WTC11 (cell line): ENCODE results near the gene LSM11. TPM values are rescaled to one million over a fixed set of nuclear protein-coding genes. Genes with fewer than 3 reads are reported as not detected.

Experiments used
- ATAC-seq: fragments of 200-7000 bp; cut with Tn5 transposase; 2 replicates; pipeline ENCODE4 v1.10.0; 2021; ENCODE audit warnings: mild to moderate bottlenecking, moderate library complexity
- CTCF ChIA-PET: fragments of 300-600 bp; sonication (Branson Sonifier 250); formaldehyde crosslinking; loops from one replicate; lab custom pipeline; 2021; ENCODE audit warnings: antibody characterized with exemption; lab: Charles Lee
- POLR2A ChIA-PET: fragments of 350-600 bp; sonication (Branson Sonifier 250); formaldehyde crosslinking; loops from one replicate; lab custom pipeline; 2021; ENCODE audit warnings: antibody characterized with exemption; lab: Charles Lee
- DNase-seq: peaks from one replicate; pipeline ENCODE4 v3.0.0; 2021; ENCODE audit warnings: low spot score
- H3K27ac Mint-ChIP-seq: 2 replicates; pipeline ENCODE4 v1.8.0; 2021; ENCODE audit warnings: mixed read lengths
- H3K27me3 Mint-ChIP-seq: 2 replicates; pipeline ENCODE4 v1.8.0; 2021; ENCODE audit warnings: low read depth, mild to moderate bottlenecking, moderate library complexity, mixed read lengths
- H3K36me3 Mint-ChIP-seq: 2 replicates; pipeline ENCODE4 v1.8.0; 2021; ENCODE audit warnings: mixed read lengths
- H3K4me1 Mint-ChIP-seq: 2 replicates; pipeline ENCODE4 v1.8.0; 2022; ENCODE audit warnings: mixed read lengths
- H3K4me3 Mint-ChIP-seq: 2 replicates; pipeline ENCODE4 v1.8.0; 2021; ENCODE audit warnings: mild to moderate bottlenecking, moderate library complexity, mixed read lengths
- H3K9me3 Mint-ChIP-seq: 2 replicates; pipeline ENCODE4 v1.8.0; 2021; ENCODE audit warnings: mixed read lengths
- AR ChIP-seq: fragments of 250-450 bp; sonication (Bioruptor Pico); IDR thresholded peaks from 2 replicates; pipeline ENCODE4 v1.9.0; 2021; ENCODE audit warnings: mild to moderate bottlenecking
- ATF1 ChIP-seq: sonication (generic); formaldehyde crosslinking; IDR thresholded peaks from 2 replicates; pipeline ENCODE4 v1.8.1; 2023; ENCODE audit warnings: mild to moderate bottlenecking, moderate library complexity, missing genetic modification reagents
- ATF6 ChIP-seq: sonication (generic); formaldehyde crosslinking; IDR thresholded peaks from 2 replicates; pipeline ENCODE4 v1.8.1; 2023; ENCODE audit warnings: mild to moderate bottlenecking, missing genetic modification reagents
- EMX1 ChIP-seq: fragments of 250-450 bp; sonication (Bioruptor Pico); IDR thresholded peaks from 2 replicates; pipeline ENCODE4 v1.8.0; 2021; ENCODE audit warnings: mild to moderate bottlenecking
- ETV6 ChIP-seq: sonication (generic); formaldehyde crosslinking; IDR thresholded peaks from 2 replicates; pipeline ENCODE4 v1.8.1; 2022; ENCODE audit warnings: mild to moderate bottlenecking, missing genetic modification reagents
- FOXP4 ChIP-seq: sonication (generic); formaldehyde crosslinking; IDR thresholded peaks from 2 replicates; pipeline ENCODE4 v1.8.0; 2022; ENCODE audit warnings: mild to moderate bottlenecking, missing genetic modification reagents
- GABPB1 ChIP-seq: sonication (generic); formaldehyde crosslinking; IDR thresholded peaks from 2 replicates; pipeline ENCODE4 v1.8.1; 2023; ENCODE audit warnings: mild to moderate bottlenecking, missing genetic modification reagents
- GTF2I ChIP-seq: fragments of 250-450 bp; sonication (Bioruptor Pico); conservative IDR thresholded peaks from 2 replicates; pipeline ENCODE4 v1.4.0; 2021; ENCODE audit warnings: mild to moderate bottlenecking
- NFE2L1 ChIP-seq: sonication (generic); formaldehyde crosslinking; IDR thresholded peaks from 2 replicates; pipeline ENCODE4 v1.8.1; 2023; ENCODE audit warnings: missing genetic modification reagents
- PRRX2 ChIP-seq: fragments of 250-450 bp; sonication (Bioruptor Pico); IDR thresholded peaks from 2 replicates; pipeline ENCODE4 v1.8.0; 2021; ENCODE audit warnings: mild to moderate bottlenecking
- SMAD4 ChIP-seq: sonication (generic); formaldehyde crosslinking; IDR thresholded peaks from 2 replicates; pipeline ENCODE4 v1.8.0; 2022; ENCODE audit warnings: mild to moderate bottlenecking, missing genetic modification reagents
- SOX15 ChIP-seq: fragments of 250-450 bp; sonication (Bioruptor Pico); IDR thresholded peaks from 2 replicates; pipeline ENCODE4 v1.9.0; 2021; ENCODE audit warnings: mild to moderate bottlenecking
- ZNF219 ChIP-seq: sonication (generic); formaldehyde crosslinking; IDR thresholded peaks from 2 replicates; pipeline ENCODE4 v1.8.0; 2023; ENCODE audit warnings: missing genetic modification reagents, mild to moderate bottlenecking, borderline replicate concordance
- ZNF416 ChIP-seq: fragments of 250-450 bp; sonication (Bioruptor Pico); IDR thresholded peaks from 2 replicates; pipeline ENCODE4 v1.9.0; 2021; ENCODE audit warnings: mild to moderate bottlenecking, inconsistent platforms
- total RNA-seq: library from RNA; stranded (reverse); gene quantifications from 3 replicates; pipeline ENCODE4 v1.2.3, GENCODE V29; 2021
- TF ChIP-seq, protein P1 (sequence below): sonication (generic); formaldehyde crosslinking; IDR thresholded peaks from 2 replicates; pipeline ENCODE4 v1.8.1; 2022; ENCODE audit warnings: mild to moderate bottlenecking, missing genetic modification reagents, moderate library complexity, borderline replicate concordance
- TF ChIP-seq, protein P2 (sequence below): sonication (generic); formaldehyde crosslinking; IDR thresholded peaks from 2 replicates; pipeline ENCODE4 v1.8.1; 2023; ENCODE audit warnings: mild to moderate bottlenecking, missing genetic modification reagents, moderate library complexity
- TF ChIP-seq, protein P3 (sequence below): fragments of 250-450 bp; sonication (Bioruptor Pico); IDR thresholded peaks from 2 replicates; pipeline ENCODE4 v1.9.0; 2021; ENCODE audit warnings: mild to moderate bottlenecking
- TF ChIP-seq, protein P4 (sequence below): sonication (generic); formaldehyde crosslinking; IDR thresholded peaks from 2 replicates; pipeline ENCODE4 v1.8.0; 2023; ENCODE audit warnings: missing genetic modification reagents

LSM11 gene
- total RNA-seq, 1 experiment from 2014 or later, result 5.2 TPM

DNA sequence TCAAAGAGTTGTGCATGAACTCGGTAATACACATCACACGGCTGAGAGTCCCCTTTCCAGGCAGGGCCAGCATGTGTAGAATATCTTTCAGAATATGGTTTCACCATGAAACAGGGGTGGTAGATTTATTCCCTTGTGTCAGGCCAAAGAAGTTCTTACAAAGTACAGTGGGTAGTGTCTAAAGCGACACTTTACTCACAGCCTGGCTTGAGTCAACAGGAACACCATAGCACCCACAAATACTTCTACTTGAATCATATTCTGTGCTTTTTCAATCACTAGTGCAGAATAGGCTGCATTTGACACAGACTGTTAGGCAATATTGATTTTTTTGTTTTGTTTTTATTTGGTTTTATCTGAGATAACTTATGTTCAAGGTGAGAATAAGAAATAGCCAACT, 12.6 kb downstream of the LSM11 start:
- Mint-ChIP-seq H3K27ac (no peak overlapping the region), H3K4me1 (no peaks in the 10 kb centered on the region), H3K4me3 (no peak overlapping the region), H3K36me3 (0 out of 2 replicates have a peak, but pooled peaks cover 4% of the 10 kb centered on the region), H3K9me3 (no peaks in the 10 kb centered on the region), H3K27me3 (no peaks in the 10 kb centered on the region)
- ChIA-PET POLR2A (no interaction called here), CTCF (no interaction called here)
- TF ChIP-seq ETV6 (CRISPR knock-in tag) (no peak), GTF2I (CRISPR knock-in tag) (no peak), ATF1 (CRISPR knock-in tag) (no peak), NFE2L1 (CRISPR knock-in tag) (no peak), SOX15 (CRISPR knock-in tag) (no peak), AR (CRISPR knock-in tag) (no peak), PRRX2 (no peak), SMAD4 (CRISPR knock-in tag) (no peak), GABPB1 (CRISPR knock-in tag) (no peak), FOXP4 (CRISPR knock-in tag) (no peak), EMX1 (no peak)
- TF ChIP-seq, protein P1, sequence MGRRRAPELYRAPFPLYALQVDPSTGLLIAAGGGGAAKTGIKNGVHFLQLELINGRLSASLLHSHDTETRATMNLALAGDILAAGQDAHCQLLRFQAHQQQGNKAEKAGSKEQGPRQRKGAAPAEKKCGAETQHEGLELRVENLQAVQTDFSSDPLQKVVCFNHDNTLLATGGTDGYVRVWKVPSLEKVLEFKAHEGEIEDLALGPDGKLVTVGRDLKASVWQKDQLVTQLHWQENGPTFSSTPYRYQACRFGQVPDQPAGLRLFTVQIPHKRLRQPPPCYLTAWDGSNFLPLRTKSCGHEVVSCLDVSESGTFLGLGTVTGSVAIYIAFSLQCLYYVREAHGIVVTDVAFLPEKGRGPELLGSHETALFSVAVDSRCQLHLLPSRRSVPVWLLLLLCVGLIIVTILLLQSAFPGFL, result no peak
- TF ChIP-seq, protein P2, sequence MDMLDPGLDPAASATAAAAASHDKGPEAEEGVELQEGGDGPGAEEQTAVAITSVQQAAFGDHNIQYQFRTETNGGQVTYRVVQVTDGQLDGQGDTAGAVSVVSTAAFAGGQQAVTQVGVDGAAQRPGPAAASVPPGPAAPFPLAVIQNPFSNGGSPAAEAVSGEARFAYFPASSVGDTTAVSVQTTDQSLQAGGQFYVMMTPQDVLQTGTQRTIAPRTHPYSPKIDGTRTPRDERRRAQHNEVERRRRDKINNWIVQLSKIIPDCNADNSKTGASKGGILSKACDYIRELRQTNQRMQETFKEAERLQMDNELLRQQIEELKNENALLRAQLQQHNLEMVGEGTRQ (CRISPR knock-in tag), result no peak
- TF ChIP-seq, protein P3, sequence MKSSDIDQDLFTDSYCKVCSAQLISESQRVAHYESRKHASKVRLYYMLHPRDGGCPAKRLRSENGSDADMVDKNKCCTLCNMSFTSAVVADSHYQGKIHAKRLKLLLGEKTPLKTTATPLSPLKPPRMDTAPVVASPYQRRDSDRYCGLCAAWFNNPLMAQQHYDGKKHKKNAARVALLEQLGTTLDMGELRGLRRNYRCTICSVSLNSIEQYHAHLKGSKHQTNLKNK, result no peak
- DNase-seq (no peak), ATAC-seq (no peak)

DNA sequence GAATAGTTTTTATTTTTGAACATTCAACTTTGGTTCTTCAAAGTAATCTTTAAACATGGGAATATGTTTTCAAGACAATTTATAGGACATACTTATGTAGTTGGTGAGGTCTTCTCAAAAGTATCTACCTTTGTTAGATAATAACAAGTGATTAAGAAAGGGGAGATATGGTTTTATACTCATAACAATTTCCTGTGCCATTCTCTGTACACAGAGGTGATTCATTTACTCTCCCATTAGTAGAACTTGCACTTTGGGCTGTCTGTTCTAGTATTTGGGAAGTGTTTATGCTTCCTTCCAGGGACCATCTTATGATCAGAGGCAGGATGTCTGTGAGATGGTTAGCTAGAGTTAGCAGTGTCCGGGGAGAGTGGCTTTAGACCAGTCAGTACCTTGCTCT, 15.2 kb downstream of the LSM11 start:
- Mint-ChIP-seq H3K4me3 (no peak overlapping the region), H3K9me3 (no peaks in the 10 kb centered on the region), H3K27me3 (no peaks in the 10 kb centered on the region), H3K4me1 (no peaks in the 10 kb centered on the region), H3K36me3 (no peaks in the 10 kb centered on the region)
- CTCF ChIA-PET, result interaction anchor here (0.7 to 1.5 kb wide), 4 partner anchors 13 to 317 kb away, joined by 3 to 4 read pairs (median 3); no protein-coding TSS in a partner anchor
- TF ChIP-seq, protein P4, sequence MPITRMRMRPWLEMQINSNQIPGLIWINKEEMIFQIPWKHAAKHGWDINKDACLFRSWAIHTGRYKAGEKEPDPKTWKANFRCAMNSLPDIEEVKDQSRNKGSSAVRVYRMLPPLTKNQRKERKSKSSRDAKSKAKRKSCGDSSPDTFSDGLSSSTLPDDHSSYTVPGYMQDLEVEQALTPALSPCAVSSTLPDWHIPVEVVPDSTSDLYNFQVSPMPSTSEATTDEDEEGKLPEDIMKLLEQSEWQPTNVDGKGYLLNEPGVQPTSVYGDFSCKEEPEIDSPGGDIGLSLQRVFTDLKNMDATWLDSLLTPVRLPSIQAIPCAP, result no peak
- TF ChIP-seq ZNF416 (CRISPR knock-in tag) (no peak), ATF6 (CRISPR knock-in tag) (no peak), ZNF219 (no peak), GTF2I (CRISPR knock-in tag) (no peak)
- TF ChIP-seq, all 79 proteins: peak for 0
- H3K27ac Mint-ChIP-seq, result no peak overlapping the region
- no peak for ATAC-seq
- POLR2A ChIA-PET, result no interaction called here
- no peak for DNase-seq
